Measurements from ENCODE around the gene CROCC.

- no peak for TF ChIP-seq SREBF2 (IDR thresholded peaks at IDR 0.05)
- TF ChIP-seq MAFK (IDR thresholded peaks at IDR 0.05; ENCODE audit: partially characterized antibody), result no peak
- TF ChIP-seq CTCF (IDR thresholded peaks at IDR 0.05), result peak; percentile 14; the same call in 1 of the 3 replicates
These were observed 83.0 kb downstream of the CROCC start for GRCh38 chr1:17004466-17005364.
